GM18873 (cell line): ENCODE measurements around the gene KRT79.

Experiments used
- ATAC-seq: cut with Tn5 transposase; IDR thresholded peaks from one replicate; pipeline ENCODE4 v1.9.1; 2021; ENCODE audit warnings: mild to moderate bottlenecking, moderate library complexity, moderate number of reproducible peaks; ENCODE audit not compliant: unreplicated experiment, low FRiP score

KRT79 gene

DNA sequence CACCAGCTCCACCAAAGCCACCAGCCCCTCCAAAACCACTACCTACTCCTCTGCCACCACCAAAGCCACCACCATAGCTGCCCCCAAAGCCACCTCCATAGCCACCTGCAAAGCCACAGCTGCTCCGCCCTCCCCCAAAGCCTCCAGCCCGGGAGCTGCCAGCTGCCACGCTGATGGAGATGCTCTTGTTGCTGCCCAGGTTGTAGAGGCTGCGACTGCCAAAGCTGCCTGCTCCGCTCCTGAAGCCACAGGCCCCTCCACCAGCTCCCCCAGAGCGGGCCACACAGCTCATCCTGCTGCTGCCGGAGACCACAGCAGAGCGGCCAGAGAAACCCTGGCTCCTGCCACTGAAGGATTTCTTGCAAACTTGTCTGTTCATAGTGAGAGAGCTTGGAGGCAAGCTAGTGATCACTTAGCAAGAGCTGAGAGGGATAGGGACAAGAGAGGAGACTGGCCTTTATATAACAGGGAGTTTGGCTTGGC is 57.2 kb downstream of the KRT79 start, which contains the start of gene KRT76:
Gene KRT76 (minus strand): TSS at position 433 of the 483 bp plus-strand sequence. CDS start 54 bp downstream, at position 379.
- no peak for ATAC-seq

GRCh38 chr12:52776435-52776834 is 57.7 kb downstream of the KRT79 start:
- ATAC-seq: no peak

DNA sequence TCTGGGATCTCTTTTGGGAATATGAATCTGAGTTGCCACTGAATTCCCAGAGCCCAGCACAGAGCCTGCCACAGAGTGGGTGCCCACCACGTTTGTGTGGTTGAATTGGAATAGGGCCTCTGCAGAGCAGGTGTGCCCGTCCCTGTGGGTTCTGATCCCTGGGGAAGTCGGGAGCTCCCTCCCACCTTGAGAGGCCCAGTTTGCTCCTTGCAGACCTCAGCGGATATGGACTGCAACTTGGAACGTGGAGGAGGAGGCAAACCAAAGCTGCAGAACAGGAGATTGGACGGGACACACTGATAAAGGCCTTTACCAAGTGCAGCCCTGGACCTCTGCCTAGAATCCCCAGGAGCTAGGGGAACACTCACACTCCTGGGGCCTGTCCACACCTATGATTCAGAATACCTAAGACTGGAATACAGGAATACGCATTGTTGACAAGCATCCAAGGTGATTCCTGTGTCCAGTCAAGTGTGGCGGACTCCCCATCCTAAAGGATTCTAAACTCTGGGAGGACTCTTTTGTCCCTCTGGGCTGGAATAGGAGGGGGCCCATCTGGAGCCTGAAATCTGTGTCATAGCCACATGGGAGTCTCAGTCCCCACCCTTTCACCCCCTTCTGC is 59.4 kb downstream of the KRT79 start:
- no peak for ATAC-seq

DNA sequence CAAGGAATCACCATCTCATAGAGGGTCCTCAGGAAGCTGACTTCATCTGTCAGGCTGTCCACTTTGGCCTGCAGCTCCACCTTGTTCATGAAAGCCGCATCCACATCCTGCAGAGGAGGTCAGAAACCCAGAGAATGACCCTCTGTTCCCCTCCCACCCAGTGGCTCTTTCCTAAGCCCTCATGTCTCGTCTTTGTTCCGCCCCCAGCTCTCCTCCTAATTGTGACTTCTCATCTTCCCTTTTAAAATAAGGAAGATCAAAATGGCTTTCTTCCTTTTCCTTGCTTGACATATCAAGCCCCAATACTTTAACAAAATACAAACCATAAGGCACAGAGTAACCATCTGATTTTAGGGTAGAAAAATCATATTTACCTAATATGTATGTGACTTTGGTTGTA is 61.3 kb downstream of the KRT79 start:
- ATAC-seq: no peak

DNA sequence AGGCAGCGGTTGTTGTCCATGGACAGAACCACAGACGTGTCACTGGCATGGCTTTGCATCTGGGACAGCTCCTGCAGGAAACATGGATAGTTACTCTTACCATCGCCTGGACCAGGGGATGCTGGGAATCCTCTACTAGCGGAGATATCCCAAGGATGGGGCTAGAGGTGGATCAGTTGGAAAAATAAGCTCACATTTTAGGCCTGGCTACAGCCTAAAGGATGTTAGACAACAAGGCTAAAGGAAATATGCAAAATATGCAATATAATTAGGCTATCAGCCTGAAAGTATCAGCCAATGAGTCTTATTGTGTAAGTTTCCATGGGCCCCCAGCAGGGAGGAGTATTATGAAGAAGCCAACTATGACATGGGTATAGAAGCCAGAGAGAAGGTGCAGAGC is 61.9 kb downstream of the KRT79 start:
- no peak for ATAC-seq

DNA sequence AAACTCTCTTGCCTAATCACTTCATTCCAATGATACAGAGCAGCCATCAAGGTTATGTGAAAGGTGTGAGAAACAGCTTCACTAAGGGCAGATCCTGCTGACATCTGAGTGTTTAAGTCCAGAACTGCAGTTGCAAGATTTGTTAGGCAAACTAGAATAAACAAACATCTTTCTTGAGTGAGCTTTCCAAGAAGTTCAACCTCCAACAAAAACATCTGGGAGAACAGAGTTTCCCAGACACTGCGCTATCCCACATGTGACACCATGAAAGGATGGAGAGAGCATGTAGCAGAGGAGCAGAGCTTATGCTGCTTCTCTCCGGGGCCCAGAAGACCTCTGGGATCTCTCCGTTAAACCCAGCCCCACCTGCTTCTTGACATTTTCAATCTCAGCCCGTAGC is 62.6 kb downstream of the KRT79 start:
- no peak for ATAC-seq
